Dendritic cell treated with granulocyte-macrophage colony-stimulating factor and Interleukin-4, amounts not matched to agents 40 ng/mL and 50 ng/mL, for 4 days (primary cell): ENCODE data around the gene CEP126.
"Not testable (repeated sequence)": the region's sequence is repeated elsewhere in the genome, so short reads cannot be mapped to it uniquely, and the experiment has no call there.

ENCODE experiments used
- H3K27ac Mint-ChIP-seq: one replicate; pipeline ENCODE4 v1.8.0; 2022; ENCODE audit warnings: mild to moderate bottlenecking, mixed read lengths
- H3K27me3 Mint-ChIP-seq: one replicate; pipeline ENCODE4 v1.8.0; 2022; ENCODE audit warnings: mild to moderate bottlenecking, mixed read lengths
- H3K36me3 Mint-ChIP-seq: one replicate; pipeline ENCODE4 v1.8.0; 2022; ENCODE audit warnings: low read depth, mixed read lengths
- H3K4me1 Mint-ChIP-seq: one replicate; pipeline ENCODE4 v1.8.0; 2022; ENCODE audit warnings: low read depth, mixed read lengths
- H3K4me3 Mint-ChIP-seq: one replicate; pipeline ENCODE4 v1.8.0; 2022; ENCODE audit warnings: mild to moderate bottlenecking, moderate library complexity, mixed read lengths
- H3K9me3 Mint-ChIP-seq: one replicate; pipeline ENCODE4 v1.8.0; 2022; ENCODE audit warnings: mixed read lengths
- intact Hi-C: fragments of 100-400 bp; cut with micrococcal nuclease; formaldehyde crosslinking; loops from one replicate; pipeline ENCODE4 v1.15.0; 2022

The CEP126 gene

GRCh38 chr11:101960231-101960630 is 45.4 kb downstream of the CEP126 start:
- Mint-ChIP-seq H3K27ac (no peak overlapping the region), H3K27me3 (no peaks in the 10 kb centered on the region), H3K4me1 (no peaks in the 10 kb centered on the region), H3K4me3 (no peak overlapping the region), H3K36me3 (no peaks in the 10 kb centered on the region), H3K9me3 (no peaks in the 10 kb centered on the region)
- intact Hi-C loops, result no loop called here

GRCh38 chr11:101964200-101964599 is 49.4 kb downstream of the CEP126 start:
- H3K27me3 Mint-ChIP-seq, H3K36me3 Mint-ChIP-seq, H3K27ac Mint-ChIP-seq, H3K4me3 Mint-ChIP-seq, H3K9me3 Mint-ChIP-seq, intact Hi-C loops, H3K4me1 Mint-ChIP-seq: not testable (repeated sequence)

GRCh38 chr11:101974255-101974654 is 59.4 kb downstream of the CEP126 start:
- Mint-ChIP-seq H3K27me3 (no peaks in the 10 kb centered on the region), H3K36me3 (no peaks in the 10 kb centered on the region), H3K27ac (no peak overlapping the region), H3K9me3 (no peaks in the 10 kb centered on the region), H3K4me1 (no peaks in the 10 kb centered on the region), H3K4me3 (no peak overlapping the region)
- intact Hi-C loops, result no loop called here

- no peaks in the 10 kb centered on the region for H3K27me3 Mint-ChIP-seq
- H3K4me1 Mint-ChIP-seq, result no peaks in the 10 kb centered on the region
- no peak overlapping the region for H3K27ac Mint-ChIP-seq
- no peaks in the 10 kb centered on the region for H3K9me3 Mint-ChIP-seq
- no peaks in the 10 kb centered on the region for H3K36me3 Mint-ChIP-seq
- H3K4me3 Mint-ChIP-seq, result no peak overlapping the region
- intact Hi-C loops, result no loop called here
Observed at GRCh38 chr11:101974771-101975170, 60.0 kb downstream of the CEP126 start.

GRCh38 chr11:101975734-101976133 is 60.9 kb downstream of the CEP126 start:
- H3K4me1 Mint-ChIP-seq, result no peaks in the 10 kb centered on the region
- H3K36me3 Mint-ChIP-seq, result no peaks in the 10 kb centered on the region
- H3K4me3 Mint-ChIP-seq, result no peak overlapping the region
- H3K27ac Mint-ChIP-seq, result no peak overlapping the region
- H3K9me3 Mint-ChIP-seq, result no peaks in the 10 kb centered on the region
- no peaks in the 10 kb centered on the region for H3K27me3 Mint-ChIP-seq
- intact Hi-C loops, result no loop called here

GRCh38 chr11:101987370-101987769 is 72.6 kb downstream of the CEP126 start:
- intact Hi-C loops, result no loop called here
- no peak overlapping the region for H3K4me3 Mint-ChIP-seq
- H3K27me3 Mint-ChIP-seq, result no peaks in the 10 kb centered on the region
- no peak overlapping the region for H3K27ac Mint-ChIP-seq
- H3K9me3 Mint-ChIP-seq, result no peaks in the 10 kb centered on the region
- H3K36me3 Mint-ChIP-seq, result no peaks in the 10 kb centered on the region
- H3K4me1 Mint-ChIP-seq, result no peaks in the 10 kb centered on the region

- intact Hi-C loops, result no loop called here
- Mint-ChIP-seq H3K27ac (no peak overlapping the region), H3K27me3 (no peaks in the 10 kb centered on the region), H3K36me3 (no peaks in the 10 kb centered on the region), H3K4me1 (no peaks in the 10 kb centered on the region), H3K9me3 (no peaks in the 10 kb centered on the region), H3K4me3 (no peak overlapping the region)
Observed at GRCh38 chr11:101993172-101993571, 78.4 kb downstream of the CEP126 start.

GRCh38 chr11:101994052-101994469 is 79.3 kb downstream of the CEP126 start:
- H3K4me1 Mint-ChIP-seq, H3K27ac Mint-ChIP-seq, H3K36me3 Mint-ChIP-seq, H3K9me3 Mint-ChIP-seq, intact Hi-C loops, H3K4me3 Mint-ChIP-seq, H3K27me3 Mint-ChIP-seq: not testable (repeated sequence)

DNA sequence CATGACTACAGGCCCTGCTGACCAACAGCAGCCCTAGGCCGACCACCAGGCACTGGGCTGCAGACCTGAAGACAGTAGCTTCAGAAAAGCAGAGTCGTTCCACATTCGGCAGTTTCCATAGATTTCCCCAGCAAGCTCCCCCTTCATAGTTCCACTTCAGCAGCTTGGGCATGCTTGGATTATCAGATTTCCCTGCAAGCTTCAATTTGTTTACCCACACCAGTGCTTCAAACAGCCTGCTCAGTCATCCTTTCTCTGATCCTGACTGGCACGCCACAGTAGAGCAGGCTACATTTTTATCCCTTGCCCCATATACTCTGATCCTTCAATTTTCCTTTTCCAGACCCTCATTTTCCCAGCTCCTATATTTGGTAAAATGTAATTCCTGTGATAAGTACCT is 81.3 kb downstream of the CEP126 start:
- H3K9me3 Mint-ChIP-seq, result no peaks in the 10 kb centered on the region
- no peaks in the 10 kb centered on the region for H3K36me3 Mint-ChIP-seq
- intact Hi-C loops, result no loop called here
- no peak overlapping the region for H3K4me3 Mint-ChIP-seq
- H3K4me1 Mint-ChIP-seq, result no peaks in the 10 kb centered on the region
- no peaks in the 10 kb centered on the region for H3K27me3 Mint-ChIP-seq
- H3K27ac Mint-ChIP-seq, result no peak overlapping the region

DNA sequence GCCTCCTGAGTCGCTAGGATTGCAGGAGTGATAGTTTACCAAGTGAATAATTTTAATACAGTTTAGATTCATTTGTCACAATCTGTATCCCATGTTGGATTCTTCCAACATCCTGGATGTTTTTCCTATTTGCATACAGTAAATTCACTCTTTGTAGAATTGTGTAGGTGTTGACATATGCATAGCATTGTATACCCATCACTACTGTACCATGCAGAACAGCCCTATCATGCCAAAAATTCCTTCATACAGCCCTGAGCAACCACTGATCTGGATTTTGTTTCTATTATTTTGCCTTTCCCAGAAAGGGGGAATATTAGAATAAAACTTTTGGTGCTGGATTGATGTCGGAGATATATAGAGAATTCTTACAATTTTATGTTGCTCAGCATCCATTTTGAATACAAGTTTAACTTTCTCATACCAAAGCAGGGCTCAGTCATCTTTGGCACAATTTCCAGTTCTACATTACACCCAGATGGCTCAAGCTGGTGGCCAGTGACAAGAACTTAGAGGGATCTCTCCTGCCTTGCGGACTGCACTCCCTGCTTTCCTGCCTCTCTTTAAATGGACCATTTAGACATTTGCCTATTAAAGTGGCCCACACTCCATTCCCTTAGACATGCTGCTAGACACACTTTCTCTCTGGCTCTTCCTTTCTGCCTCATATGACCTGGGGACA is 87.0 kb downstream of the CEP126 start:
- Mint-ChIP-seq H3K27me3 (no peaks in the 10 kb centered on the region), H3K4me1 (no peaks in the 10 kb centered on the region), H3K27ac (no peak overlapping the region), H3K4me3 (no peak overlapping the region), H3K36me3 (no peaks in the 10 kb centered on the region), H3K9me3 (no peaks in the 10 kb centered on the region)
- intact Hi-C loops, result no loop called here

- Mint-ChIP-seq H3K27me3 (no peaks in the 10 kb centered on the region), H3K4me1 (no peaks in the 10 kb centered on the region), H3K4me3 (no peak overlapping the region), H3K27ac (no peak overlapping the region), H3K9me3 (no peaks in the 10 kb centered on the region), H3K36me3 (no peaks in the 10 kb centered on the region)
- intact Hi-C loops, result no loop called here
Observed at GRCh38 chr11:102004220-102004619, 89.4 kb downstream of the CEP126 start.

GRCh38 chr11:102005306-102005705 is 90.5 kb downstream of the CEP126 start:
- intact Hi-C loops, result loop anchor here (5.0 kb wide), 2 partner anchors 548 to 1428 kb away; no protein-coding TSS in a partner anchor
- no peaks in the 10 kb centered on the region for H3K4me1 Mint-ChIP-seq
- H3K27me3 Mint-ChIP-seq, result peaks cover 6% of the 10 kb centered on the region
- H3K36me3 Mint-ChIP-seq, result no peaks in the 10 kb centered on the region
- H3K9me3 Mint-ChIP-seq, result no peaks in the 10 kb centered on the region
- H3K27ac Mint-ChIP-seq, result no peak overlapping the region
- no peak overlapping the region for H3K4me3 Mint-ChIP-seq

DNA sequence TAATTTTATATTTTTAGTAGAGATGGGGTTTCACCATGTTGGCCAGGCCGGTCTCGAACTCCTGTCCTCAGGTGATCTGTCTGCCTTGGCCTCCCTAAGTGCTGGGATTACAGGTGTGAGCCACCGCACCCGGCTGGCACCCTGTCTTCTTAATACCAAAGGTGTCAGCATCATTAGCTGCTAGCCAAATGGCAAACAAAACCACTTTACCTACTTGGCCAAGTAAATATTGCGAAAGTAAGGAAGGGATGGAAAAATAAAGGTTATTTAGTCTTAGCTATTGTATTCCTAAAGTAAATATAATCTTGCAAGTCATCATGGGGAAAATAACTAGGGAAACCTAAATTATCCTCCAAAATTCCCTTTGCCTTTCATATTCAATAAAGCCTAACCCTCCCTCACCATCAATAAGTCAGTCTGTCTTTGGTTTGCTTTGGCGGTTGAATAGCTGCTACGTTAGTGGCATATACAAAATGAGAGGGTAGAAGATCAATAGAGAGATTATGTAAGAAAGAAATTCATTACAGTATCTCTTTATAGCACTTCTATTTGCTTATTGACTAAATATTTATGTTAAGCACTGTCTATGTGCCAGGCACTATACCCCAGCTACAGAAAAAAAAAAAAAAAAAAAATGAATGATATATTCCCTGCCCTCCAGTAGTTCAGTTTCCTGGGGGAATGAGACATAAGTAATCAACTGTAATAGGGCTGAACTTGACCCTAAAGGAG is 92.2 kb downstream of the CEP126 start:
- no peaks in the 10 kb centered on the region for H3K36me3 Mint-ChIP-seq

GRCh38 chr11:102007567-102008437 is 93.0 kb downstream of the CEP126 start:
- H3K4me1 Mint-ChIP-seq, result no peaks in the 10 kb centered on the region
- peaks cover 19% of the 10 kb centered on the region for H3K27me3 Mint-ChIP-seq
- H3K27ac Mint-ChIP-seq, result no peak overlapping the region
- no peaks in the 10 kb centered on the region for H3K9me3 Mint-ChIP-seq
- H3K36me3 Mint-ChIP-seq, result no peaks in the 10 kb centered on the region
- intact Hi-C loops, result loop anchor here (1.0 to 5.0 kb wide), 3 partner anchors 148 to 1431 kb away; no protein-coding TSS in a partner anchor
- H3K4me3 Mint-ChIP-seq, result no peak overlapping the region

More for the DNA sequence above, 92.2 kb downstream of the CEP126 start:
- Mint-ChIP-seq H3K4me3 (no peak overlapping the region), H3K27me3 (peaks cover 16% of the 10 kb centered on the region), H3K27ac (no peak overlapping the region), H3K9me3 (no peaks in the 10 kb centered on the region), H3K4me1 (no peaks in the 10 kb centered on the region)
- intact Hi-C loops, result loop anchor here (5.0 kb wide), 2 partner anchors 550 to 1430 kb away; no protein-coding TSS in a partner anchor
